ENCODE results near the gene HOMER2.
"Not testable (repeated sequence)": the region's sequence is repeated elsewhere in the genome, so short reads cannot be mapped to it uniquely, and the experiment has no call there.

DNA sequence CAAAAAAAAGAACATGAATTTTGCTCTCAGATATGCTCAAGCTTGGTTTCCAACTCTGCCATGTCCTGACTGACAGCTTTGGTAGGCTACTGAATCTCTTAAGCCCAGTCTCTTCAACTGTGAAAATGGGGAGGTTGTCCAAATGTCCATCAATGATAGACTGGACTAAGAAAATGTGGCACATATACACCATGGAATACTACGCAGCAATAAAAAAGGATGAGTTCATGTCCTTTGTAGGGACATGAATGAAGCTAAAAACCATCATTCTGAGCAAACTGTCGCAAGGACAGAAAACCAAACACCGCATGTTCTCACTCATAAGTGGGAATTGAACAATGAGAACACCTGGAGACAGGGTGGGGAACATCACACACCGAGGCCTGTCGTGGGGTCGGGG is 12.8 kb downstream of the HOMER2 start:
- TF ChIP-seq, protein P1, sequence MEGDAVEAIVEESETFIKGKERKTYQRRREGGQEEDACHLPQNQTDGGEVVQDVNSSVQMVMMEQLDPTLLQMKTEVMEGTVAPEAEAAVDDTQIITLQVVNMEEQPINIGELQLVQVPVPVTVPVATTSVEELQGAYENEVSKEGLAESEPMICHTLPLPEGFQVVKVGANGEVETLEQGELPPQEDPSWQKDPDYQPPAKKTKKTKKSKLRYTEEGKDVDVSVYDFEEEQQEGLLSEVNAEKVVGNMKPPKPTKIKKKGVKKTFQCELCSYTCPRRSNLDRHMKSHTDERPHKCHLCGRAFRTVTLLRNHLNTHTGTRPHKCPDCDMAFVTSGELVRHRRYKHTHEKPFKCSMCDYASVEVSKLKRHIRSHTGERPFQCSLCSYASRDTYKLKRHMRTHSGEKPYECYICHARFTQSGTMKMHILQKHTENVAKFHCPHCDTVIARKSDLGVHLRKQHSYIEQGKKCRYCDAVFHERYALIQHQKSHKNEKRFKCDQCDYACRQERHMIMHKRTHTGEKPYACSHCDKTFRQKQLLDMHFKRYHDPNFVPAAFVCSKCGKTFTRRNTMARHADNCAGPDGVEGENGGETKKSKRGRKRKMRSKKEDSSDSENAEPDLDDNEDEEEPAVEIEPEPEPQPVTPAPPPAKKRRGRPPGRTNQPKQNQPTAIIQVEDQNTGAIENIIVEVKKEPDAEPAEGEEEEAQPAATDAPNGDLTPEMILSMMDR (IDR thresholded peaks at IDR 0.05; ENCODE audit: borderline replicate concordance, extremely low read depth, low read length, poor library complexity, severe bottlenecking) = not testable (repeated sequence)
- not testable (repeated sequence) for TF ChIP-seq EZH2 (IDR thresholded peaks at IDR 0.05; ENCODE audit: borderline replicate concordance, low read depth, low read length, severe bottlenecking)

All from DND-41 (cell line).